Glutamatergic neuron (in vitro differentiated cells): Measurements from ENCODE around the gene SIPA1. TPM values are rescaled to one million over a fixed set of nuclear protein-coding genes. Genes with fewer than 3 reads are reported as not detected.

Experiments
- DNase-seq: peaks from one replicate; pipeline ENCODE4 v3.0.0; 2022
- H3K27ac Mint-ChIP-seq: one replicate; pipeline ENCODE4 v1.8.0; 2020; ENCODE audit warnings: mild to moderate bottlenecking, mixed read lengths, inconsistent platforms; ENCODE audit not compliant: unreplicated experiment
- H3K27me3 Mint-ChIP-seq: one replicate; pipeline ENCODE4 v1.8.0; 2020; ENCODE audit warnings: mild to moderate bottlenecking, moderate library complexity, mixed read lengths, inconsistent platforms; ENCODE audit not compliant: unreplicated experiment
- H3K36me3 Mint-ChIP-seq: one replicate; pipeline ENCODE4 v1.8.0; 2020; ENCODE audit warnings: mild to moderate bottlenecking, mixed read lengths, inconsistent platforms; ENCODE audit not compliant: unreplicated experiment
- H3K4me1 Mint-ChIP-seq: one replicate; pipeline ENCODE4 v1.8.0; 2020; ENCODE audit warnings: mild to moderate bottlenecking, low read depth, mixed read lengths, inconsistent platforms; ENCODE audit not compliant: unreplicated experiment
- H3K4me3 Mint-ChIP-seq: one replicate; pipeline ENCODE4 v1.8.0; 2020; ENCODE audit warnings: mild to moderate bottlenecking, mixed read lengths, inconsistent platforms; ENCODE audit not compliant: unreplicated experiment
- H3K9me3 Mint-ChIP-seq: one replicate; pipeline ENCODE4 v1.8.0; 2020; ENCODE audit warnings: mild to moderate bottlenecking, moderate library complexity, mixed read lengths, inconsistent platforms; ENCODE audit not compliant: unreplicated experiment
- total RNA-seq: library from RNA; stranded (reverse); fragmentation: NEBNext Ultra II Directional; extraction: Animal tissue kit (Norgen Biotek cat#: 25700); gene quantifications from one replicate; pipeline ENCODE4 v1.2.1, GENCODE V29; 2021; ENCODE audit not compliant: unreplicated experiment
- TF ChIP-seq, protein P1 (sequence below): fragments of 200-600 bp; sonication (generic); IDR thresholded peaks from one replicate; pipeline ENCODE4 v1.5.0; 2021; ENCODE audit not compliant: partially characterized antibody, unreplicated experiment

The SIPA1 gene
- total RNA-seq, 1 donor from 2014 or later, result 21.4 TPM

- TF ChIP-seq, protein P1, sequence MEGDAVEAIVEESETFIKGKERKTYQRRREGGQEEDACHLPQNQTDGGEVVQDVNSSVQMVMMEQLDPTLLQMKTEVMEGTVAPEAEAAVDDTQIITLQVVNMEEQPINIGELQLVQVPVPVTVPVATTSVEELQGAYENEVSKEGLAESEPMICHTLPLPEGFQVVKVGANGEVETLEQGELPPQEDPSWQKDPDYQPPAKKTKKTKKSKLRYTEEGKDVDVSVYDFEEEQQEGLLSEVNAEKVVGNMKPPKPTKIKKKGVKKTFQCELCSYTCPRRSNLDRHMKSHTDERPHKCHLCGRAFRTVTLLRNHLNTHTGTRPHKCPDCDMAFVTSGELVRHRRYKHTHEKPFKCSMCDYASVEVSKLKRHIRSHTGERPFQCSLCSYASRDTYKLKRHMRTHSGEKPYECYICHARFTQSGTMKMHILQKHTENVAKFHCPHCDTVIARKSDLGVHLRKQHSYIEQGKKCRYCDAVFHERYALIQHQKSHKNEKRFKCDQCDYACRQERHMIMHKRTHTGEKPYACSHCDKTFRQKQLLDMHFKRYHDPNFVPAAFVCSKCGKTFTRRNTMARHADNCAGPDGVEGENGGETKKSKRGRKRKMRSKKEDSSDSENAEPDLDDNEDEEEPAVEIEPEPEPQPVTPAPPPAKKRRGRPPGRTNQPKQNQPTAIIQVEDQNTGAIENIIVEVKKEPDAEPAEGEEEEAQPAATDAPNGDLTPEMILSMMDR, result no peak
- DNase-seq, result no peak
- Mint-ChIP-seq H3K36me3 (no peaks in the 10 kb centered on the region), H3K9me3 (peaks cover 4% of the 10 kb centered on the region), H3K27ac (no peak within 1 kb of the TSS), H3K4me3 (peak within 1 kb of the TSS; percentile 34), H3K27me3 (peaks cover 6% of the 10 kb centered on the region), H3K4me1 (peaks cover 6% of the 10 kb centered on the region)
Observed at GRCh38 chr11:65595543-65596281, 42.2 kb upstream of the SIPA1 start, which contains the start of gene KCNK7. Gene KCNK7, minus strand, starts transcription at chr11:65595800. Its CDS starts 28 bp downstream, at chr11:65595772.

- TF ChIP-seq, protein P1, result no peak
- Mint-ChIP-seq H3K27ac (no peak overlapping the region), H3K27me3 (peaks cover 6% of the 10 kb centered on the region), H3K36me3 (no peaks in the 10 kb centered on the region), H3K4me1 (peaks cover 2% of the 10 kb centered on the region), H3K4me3 (no peak overlapping the region), H3K9me3 (peaks cover 2% of the 10 kb centered on the region)
- no peak for DNase-seq
Observed at GRCh38 chr11:65596520-65596919, 41.4 kb upstream of the SIPA1 start.

DNA sequence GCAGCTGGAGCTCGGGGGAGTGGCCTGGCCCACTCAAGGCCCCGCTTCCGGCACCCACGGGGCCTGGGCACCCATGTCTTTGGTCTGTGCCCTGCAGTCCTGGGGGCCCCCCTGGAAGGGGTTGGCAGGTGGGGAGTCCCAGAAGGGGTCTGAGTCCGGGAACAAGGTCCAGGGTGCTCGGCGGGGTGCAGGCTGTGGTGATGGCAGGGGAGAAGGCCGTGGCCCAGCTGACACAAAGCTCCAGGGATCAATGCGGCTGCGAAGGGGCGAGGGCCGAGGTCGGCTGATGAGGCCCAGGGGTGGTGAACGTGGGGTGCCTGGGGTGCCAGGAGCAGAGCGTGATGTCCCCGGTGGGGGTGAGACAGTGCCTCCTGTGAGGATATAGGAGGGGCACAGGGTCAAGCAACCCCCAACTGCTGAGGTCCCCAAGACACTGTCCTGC is 39.6 kb upstream of the SIPA1 start:
- Mint-ChIP-seq H3K9me3 (peaks cover 2% of the 10 kb centered on the region), H3K27me3 (peaks cover 4% of the 10 kb centered on the region), H3K36me3 (no peaks in the 10 kb centered on the region), H3K4me3 (no peak overlapping the region), H3K4me1 (peaks cover 3% of the 10 kb centered on the region), H3K27ac (no peak overlapping the region)
- DNase-seq, result no peak
- TF ChIP-seq, protein P1, result no peak

DNA sequence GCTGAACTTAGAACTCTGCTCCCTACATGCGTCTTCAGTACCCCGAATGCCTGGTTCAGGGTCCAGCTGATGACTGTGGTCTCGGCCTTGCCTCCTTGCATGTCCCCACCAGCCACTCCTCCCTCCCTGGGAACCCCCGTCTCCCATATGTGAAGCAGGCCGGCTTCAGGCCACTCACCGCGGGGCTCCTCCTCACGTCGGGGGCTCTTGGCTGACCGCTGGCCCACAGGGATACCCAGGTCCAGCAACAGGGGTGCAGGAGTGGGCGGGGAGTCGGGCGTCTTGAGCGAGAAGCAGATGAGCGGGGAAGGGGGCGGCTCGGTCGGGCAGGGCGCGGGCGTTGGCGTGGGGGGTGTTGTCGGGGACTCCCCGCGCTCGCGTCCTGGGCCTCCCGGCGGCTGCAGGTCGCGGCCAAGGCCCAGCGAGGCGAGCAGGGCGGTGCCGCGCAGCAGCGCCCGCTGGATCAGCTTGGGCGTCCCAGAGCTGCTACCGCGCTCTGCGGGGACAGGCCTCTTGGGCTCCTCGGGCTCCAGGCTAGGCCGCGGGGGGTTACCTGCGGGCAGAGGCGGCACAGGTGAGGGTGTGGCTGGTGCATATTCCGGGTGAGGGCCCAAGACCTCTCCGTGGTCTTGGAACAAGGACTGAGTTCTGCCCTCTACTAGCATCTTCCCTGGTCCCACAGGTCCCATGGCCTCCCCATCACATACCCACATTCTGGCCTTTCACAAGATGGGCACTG is 38.5 kb upstream of the SIPA1 start:
- H3K4me1 Mint-ChIP-seq, result peaks cover 14% of the 10 kb centered on the region
- no peak overlapping the region for H3K4me3 Mint-ChIP-seq
- DNase-seq, result no peak
- H3K27me3 Mint-ChIP-seq, result peaks cover 4% of the 10 kb centered on the region
- TF ChIP-seq, protein P1, result no peak
- H3K9me3 Mint-ChIP-seq, result peaks cover 2% of the 10 kb centered on the region
- H3K27ac Mint-ChIP-seq, result no peak overlapping the region
- no peaks in the 10 kb centered on the region for H3K36me3 Mint-ChIP-seq

DNA sequence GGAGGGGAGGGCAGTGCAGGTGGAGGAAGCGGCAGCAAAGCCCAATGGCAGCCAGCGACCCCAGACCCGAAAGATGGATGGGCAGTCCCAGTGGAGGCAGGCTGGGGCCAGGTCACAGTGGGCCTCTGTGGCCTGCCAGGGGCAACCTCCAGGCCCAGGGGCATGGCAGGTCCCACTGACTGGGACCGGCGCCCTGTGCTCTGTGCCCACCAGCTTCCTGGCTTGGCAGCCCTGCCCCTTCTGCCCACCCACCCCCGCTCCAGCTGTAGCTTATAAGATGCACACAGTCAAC is 38.0 kb upstream of the SIPA1 start:
- no peak for DNase-seq
- Mint-ChIP-seq H3K9me3 (peaks cover under 1% of the 10 kb centered on the region), H3K27me3 (peaks cover 5% of the 10 kb centered on the region), H3K27ac (no peak overlapping the region), H3K36me3 (no peaks in the 10 kb centered on the region), H3K4me1 (peaks cover 16% of the 10 kb centered on the region), H3K4me3 (no peak overlapping the region)
- TF ChIP-seq, protein P1, result no peak
